HUES48 (cell line): Measurements from ENCODE around the gene DHRS1.
"Not testable (repeated sequence)": the region's sequence is repeated elsewhere in the genome, so short reads cannot be mapped to it uniquely, and the experiment has no call there.

Source experiments
- H3K27ac ChIP-seq: one replicate; pipeline ENCODE4 v1.7.0; 2013; ENCODE audit warnings: low read depth, low read length, inconsistent platforms
- H3K27me3 ChIP-seq: 2 replicates; pipeline ENCODE4 v1.6.1; 2013; ENCODE audit warnings: mild to moderate bottlenecking, low read length; ENCODE audit not compliant: control insufficient read depth, insufficient read depth
- H3K36me3 ChIP-seq: 2 replicates; pipeline ENCODE4 v1.6.1; 2013; ENCODE audit warnings: low read length; ENCODE audit not compliant: control insufficient read depth, insufficient read depth
- H3K4me1 ChIP-seq: 2 replicates; pipeline ENCODE4 v1.6.1; 2013; ENCODE audit warnings: mild to moderate bottlenecking, low read length; ENCODE audit not compliant: control insufficient read depth, insufficient read depth
- H3K4me3 ChIP-seq: 2 replicates; pipeline ENCODE4 v1.5.1; 2013; ENCODE audit warnings: mild to moderate bottlenecking, low read depth, low read length
- H3K9ac ChIP-seq: 2 replicates; pipeline ENCODE4 v1.6.1; 2013; ENCODE audit warnings: mild to moderate bottlenecking, low read depth, low read length, moderate library complexity
- H3K9me3 ChIP-seq: 2 replicates; pipeline ENCODE4 v1.6.1; 2013; ENCODE audit warnings: low read length; ENCODE audit not compliant: control insufficient read depth, insufficient read depth

Gene DHRS1

GRCh38 chr14:24252289-24253124 is 47.1 kb downstream of the DHRS1 start:
- Histone ChIP-seq H3K4me3 (no peak overlapping the region), H3K27me3 (no peaks in the 10 kb centered on the region), H3K36me3 (no peaks in the 10 kb centered on the region), H3K9me3 (no peaks in the 10 kb centered on the region), H3K27ac (no peak overlapping the region), H3K4me1 (no peaks in the 10 kb centered on the region), H3K9ac (no peak overlapping the region)

GRCh38 chr14:24251880-24252288 is 47.7 kb downstream of the DHRS1 start:
- Histone ChIP-seq H3K36me3 (no peaks in the 10 kb centered on the region), H3K27ac (no peak overlapping the region), H3K9ac (no peak overlapping the region), H3K4me3 (no peak overlapping the region), H3K9me3 (no peaks in the 10 kb centered on the region), H3K27me3 (no peaks in the 10 kb centered on the region), H3K4me1 (no peaks in the 10 kb centered on the region)

- H3K27me3 ChIP-seq, result no peaks in the 10 kb centered on the region
- no peaks in the 10 kb centered on the region for H3K4me1 ChIP-seq
- no peak overlapping the region for H3K27ac ChIP-seq
- no peak overlapping the region for H3K9ac ChIP-seq
- H3K36me3 ChIP-seq, result no peaks in the 10 kb centered on the region
- H3K9me3 ChIP-seq, result no peaks in the 10 kb centered on the region
- H3K4me3 ChIP-seq, result no peak overlapping the region
Observed at GRCh38 chr14:24250354-24250753, 49.2 kb downstream of the DHRS1 start.

GRCh38 chr14:24249230-24250021 is 50.2 kb downstream of the DHRS1 start:
- Histone ChIP-seq H3K27me3 (no peaks in the 10 kb centered on the region), H3K9ac (no peak overlapping the region), H3K36me3 (no peaks in the 10 kb centered on the region), H3K4me1 (no peaks in the 10 kb centered on the region), H3K9me3 (no peaks in the 10 kb centered on the region), H3K4me3 (no peak overlapping the region), H3K27ac (no peak overlapping the region)

GRCh38 chr14:24247422-24247821 is 52.2 kb downstream of the DHRS1 start:
- Histone ChIP-seq H3K9me3 (no peaks in the 10 kb centered on the region), H3K9ac (no peak overlapping the region), H3K36me3 (no peaks in the 10 kb centered on the region), H3K4me3 (no peak overlapping the region), H3K27me3 (no peaks in the 10 kb centered on the region), H3K4me1 (peaks cover 3% of the 10 kb centered on the region; the same call in 1 of the 2 replicates), H3K27ac (no peak overlapping the region)

- no peak overlapping the region for H3K4me3 ChIP-seq
Observed at GRCh38 chr14:24246765-24247212, 52.8 kb downstream of the DHRS1 start.

GRCh38 chr14:24245350-24245749 is 54.2 kb downstream of the DHRS1 start:
- H3K36me3 ChIP-seq, H3K4me1 ChIP-seq, H3K27me3 ChIP-seq: not testable (repeated sequence)

More at GRCh38 chr14:24246765-24247212, 52.8 kb downstream of the DHRS1 start:
- no peak overlapping the region for H3K9ac ChIP-seq
- H3K4me1 ChIP-seq, result peaks cover 3% of the 10 kb centered on the region; the same call in 1 of the 2 replicates
- no peaks in the 10 kb centered on the region for H3K36me3 ChIP-seq
- H3K27me3 ChIP-seq, result no peaks in the 10 kb centered on the region
- H3K27ac ChIP-seq, result no peak overlapping the region
- no peaks in the 10 kb centered on the region for H3K9me3 ChIP-seq

GRCh38 chr14:24243336-24243836 is 56.2 kb downstream of the DHRS1 start:
- Histone ChIP-seq H3K9me3 (no peaks in the 10 kb centered on the region), H3K9ac (no peak overlapping the region), H3K36me3 (peaks cover 28% of the 10 kb centered on the region), H3K4me3 (peak overlapping the region; percentile 97), H3K27me3 (no peaks in the 10 kb centered on the region), H3K4me1 (peaks cover 3% of the 10 kb centered on the region; the same call in 1 of the 2 replicates), H3K27ac (peak overlapping the region; percentile 96)

More at GRCh38 chr14:24245350-24245749, 54.2 kb downstream of the DHRS1 start:
- H3K4me3 ChIP-seq, H3K9me3 ChIP-seq, H3K27ac ChIP-seq, H3K9ac ChIP-seq: not testable (repeated sequence)

- H3K27ac ChIP-seq, result peak overlapping the region; percentile 96
- H3K27me3 ChIP-seq, result no peaks in the 10 kb centered on the region
- peak overlapping the region; percentile 97 for H3K4me3 ChIP-seq
- peaks cover 43% of the 10 kb centered on the region for H3K36me3 ChIP-seq
- peaks cover 3% of the 10 kb centered on the region; the same call in 1 of the 2 replicates for H3K4me1 ChIP-seq
- peak overlapping the region; percentile 78 for H3K9ac ChIP-seq
- no peaks in the 10 kb centered on the region for H3K9me3 ChIP-seq
Observed at GRCh38 chr14:24241829-24242443, 57.6 kb downstream of the DHRS1 start.
